GM12872 (cell line): ENCODE data around the gene ALDOC.

Source experiments
- TF ChIP-seq, protein P1 (sequence below): IDR thresholded peaks from 3 replicates; pipeline ENCODE4 v1.5.1; 2011; ENCODE audit warnings: low read depth, mild to moderate bottlenecking, low read length, moderate library complexity; ENCODE audit not compliant: insufficient read depth

The ALDOC gene

DNA sequence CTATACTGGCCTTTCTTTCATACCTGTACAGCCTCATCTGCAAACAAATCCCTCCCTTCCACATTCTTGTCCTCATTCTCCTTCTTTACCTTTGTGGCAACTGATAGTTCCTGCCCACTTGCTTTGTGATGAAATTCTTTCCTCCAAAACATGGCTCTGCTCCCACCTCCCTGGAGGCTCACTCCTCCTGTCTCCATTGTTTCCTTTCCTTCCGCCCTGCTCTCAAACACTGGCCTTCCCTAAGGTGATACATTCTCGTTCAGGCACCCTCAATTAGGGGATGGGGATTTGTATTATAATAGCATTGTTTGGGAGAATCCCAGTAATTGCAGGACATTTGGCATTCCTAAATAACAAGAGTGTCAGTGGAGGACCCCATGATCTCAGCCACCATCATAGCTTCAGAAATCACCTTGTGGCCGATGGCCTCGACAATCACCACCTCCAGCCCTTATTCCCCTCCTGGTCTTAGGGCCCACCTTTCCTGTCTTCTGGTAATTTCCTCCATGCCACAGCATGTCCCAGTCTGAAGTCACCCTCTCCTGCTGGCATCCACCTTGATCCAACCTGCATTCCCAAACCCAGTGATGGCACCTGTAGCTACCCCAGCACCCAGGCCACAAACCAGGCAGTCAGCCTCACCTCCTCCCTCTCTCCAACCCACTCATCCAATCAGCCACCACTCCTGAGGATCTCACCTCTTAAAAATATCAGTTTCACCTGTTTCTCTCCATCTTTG is 32.1 kb downstream of the ALDOC start:
- TF ChIP-seq, protein P1, sequence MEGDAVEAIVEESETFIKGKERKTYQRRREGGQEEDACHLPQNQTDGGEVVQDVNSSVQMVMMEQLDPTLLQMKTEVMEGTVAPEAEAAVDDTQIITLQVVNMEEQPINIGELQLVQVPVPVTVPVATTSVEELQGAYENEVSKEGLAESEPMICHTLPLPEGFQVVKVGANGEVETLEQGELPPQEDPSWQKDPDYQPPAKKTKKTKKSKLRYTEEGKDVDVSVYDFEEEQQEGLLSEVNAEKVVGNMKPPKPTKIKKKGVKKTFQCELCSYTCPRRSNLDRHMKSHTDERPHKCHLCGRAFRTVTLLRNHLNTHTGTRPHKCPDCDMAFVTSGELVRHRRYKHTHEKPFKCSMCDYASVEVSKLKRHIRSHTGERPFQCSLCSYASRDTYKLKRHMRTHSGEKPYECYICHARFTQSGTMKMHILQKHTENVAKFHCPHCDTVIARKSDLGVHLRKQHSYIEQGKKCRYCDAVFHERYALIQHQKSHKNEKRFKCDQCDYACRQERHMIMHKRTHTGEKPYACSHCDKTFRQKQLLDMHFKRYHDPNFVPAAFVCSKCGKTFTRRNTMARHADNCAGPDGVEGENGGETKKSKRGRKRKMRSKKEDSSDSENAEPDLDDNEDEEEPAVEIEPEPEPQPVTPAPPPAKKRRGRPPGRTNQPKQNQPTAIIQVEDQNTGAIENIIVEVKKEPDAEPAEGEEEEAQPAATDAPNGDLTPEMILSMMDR: no peak

DNA sequence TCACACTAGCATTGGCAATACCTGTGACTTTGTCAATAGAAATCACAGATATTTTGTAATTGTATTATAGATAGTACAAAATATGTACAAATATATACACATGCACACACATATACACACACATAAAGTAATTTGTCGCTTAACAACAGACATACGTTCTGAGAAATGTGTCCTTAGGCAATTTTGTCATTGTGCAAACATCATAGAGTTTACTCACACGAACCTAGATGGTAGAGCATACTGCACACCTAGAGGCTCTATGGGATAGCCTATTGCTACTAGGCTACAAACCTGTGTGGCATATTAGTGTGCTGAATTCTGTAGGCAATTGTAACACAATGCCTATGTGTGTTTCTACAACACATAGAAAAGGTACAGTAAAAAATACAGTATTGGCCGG is 35.3 kb downstream of the ALDOC start:
- TF ChIP-seq, protein P1: no peak

DNA sequence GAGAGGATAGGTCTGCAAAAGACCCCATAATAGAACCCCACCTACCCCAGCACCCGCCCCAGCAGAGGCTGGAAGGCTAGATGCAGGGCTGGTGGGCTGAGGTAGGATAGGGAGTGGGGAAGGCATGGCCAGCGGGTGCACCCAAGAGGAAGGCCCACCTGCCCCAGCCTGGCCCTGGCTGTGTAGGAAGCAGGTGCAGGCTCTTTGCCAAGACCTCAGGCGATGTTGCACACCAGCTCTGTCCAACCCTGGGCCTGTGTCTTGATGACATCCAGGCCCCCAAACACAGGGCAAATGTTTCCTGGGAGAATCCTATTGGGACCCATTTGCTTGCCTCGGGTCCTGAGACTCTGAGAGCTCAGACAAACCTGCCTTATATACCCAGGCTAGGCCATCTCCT is 36.5 kb downstream of the ALDOC start:
- TF ChIP-seq, protein P1: no peak

DNA sequence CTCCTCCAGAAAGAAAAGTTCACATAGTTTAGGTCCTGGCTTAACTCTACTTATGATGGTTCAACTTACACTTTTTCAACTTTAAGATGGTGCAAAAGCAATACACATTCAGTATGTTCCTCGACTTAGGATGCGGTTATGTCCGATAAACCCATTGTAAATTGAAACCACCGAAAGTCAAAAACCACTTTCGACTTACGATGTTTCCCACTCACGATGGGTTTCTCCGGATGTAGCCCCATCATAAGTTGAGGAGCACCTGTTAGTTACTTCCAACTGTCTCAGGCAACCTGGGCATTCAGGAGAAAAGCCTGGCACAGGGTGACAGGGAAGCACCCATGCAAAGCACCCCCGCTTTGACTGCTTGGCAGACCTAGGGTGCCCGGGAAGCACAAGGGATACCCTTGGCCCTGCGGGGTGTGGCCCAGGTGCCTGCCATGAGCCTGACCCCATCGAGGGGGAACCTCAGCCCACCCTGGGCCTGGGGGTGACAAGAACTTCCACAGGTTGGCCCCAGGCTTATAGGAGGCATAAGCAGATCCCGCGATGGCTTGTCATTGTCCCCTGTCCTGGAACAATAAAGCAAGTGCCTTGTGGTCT is 38.3 kb downstream of the ALDOC start:
- TF ChIP-seq, protein P1: no peak

DNA sequence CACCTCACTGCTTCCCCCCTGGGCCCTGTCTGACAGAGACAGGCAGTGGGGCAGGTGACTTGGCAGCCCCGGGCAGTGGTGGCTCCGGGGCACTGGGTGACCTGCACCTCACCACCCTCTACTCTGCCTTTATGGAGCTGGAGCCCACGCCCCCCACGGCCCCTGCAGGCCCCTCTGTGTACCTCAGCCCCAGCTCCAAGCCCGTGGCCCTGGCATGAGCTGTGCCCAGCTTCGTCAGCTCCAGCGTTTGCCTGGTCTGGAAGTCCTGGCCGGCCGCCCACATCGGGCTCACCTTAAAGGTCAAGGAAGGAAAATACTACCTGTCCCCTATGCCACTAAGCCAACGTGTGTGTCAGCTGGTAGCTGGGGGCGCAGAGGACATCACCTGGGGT is 39.5 kb downstream of the ALDOC start:
- TF ChIP-seq, protein P1: no peak

DNA sequence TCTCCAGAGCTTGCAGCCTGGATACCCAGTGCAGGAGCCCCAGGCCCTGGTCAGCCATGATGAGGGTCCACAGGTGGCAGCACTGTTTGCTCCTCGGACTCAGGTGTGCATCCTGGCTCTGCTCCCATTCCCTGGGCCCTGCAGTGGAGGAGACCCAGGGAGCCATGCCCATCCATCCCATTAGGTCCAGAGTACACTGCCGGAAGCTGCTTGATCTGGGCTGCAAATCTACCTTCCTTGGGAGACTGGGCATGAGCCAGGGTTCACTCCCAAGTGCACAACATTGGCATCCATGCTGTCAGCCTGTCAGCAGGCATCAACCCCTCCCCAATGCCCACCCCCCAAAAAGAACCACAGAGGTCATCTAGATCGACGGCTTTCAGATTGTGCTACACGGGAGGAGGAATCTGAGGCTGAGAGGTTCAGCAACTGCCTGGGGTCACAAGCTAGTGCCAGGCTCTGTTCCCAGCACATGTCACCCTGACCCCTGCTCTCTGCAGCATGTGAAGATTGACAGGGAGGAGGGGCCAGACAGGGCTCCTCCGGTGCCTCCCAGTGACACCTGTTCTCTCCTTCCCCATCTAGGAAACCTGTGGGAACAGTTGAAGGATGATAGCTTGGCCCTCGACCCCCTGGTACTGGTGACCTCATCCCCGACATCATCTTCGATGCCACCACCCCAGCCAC is 40.0 kb downstream of the ALDOC start:
- TF ChIP-seq, protein P1: no peak

DNA sequence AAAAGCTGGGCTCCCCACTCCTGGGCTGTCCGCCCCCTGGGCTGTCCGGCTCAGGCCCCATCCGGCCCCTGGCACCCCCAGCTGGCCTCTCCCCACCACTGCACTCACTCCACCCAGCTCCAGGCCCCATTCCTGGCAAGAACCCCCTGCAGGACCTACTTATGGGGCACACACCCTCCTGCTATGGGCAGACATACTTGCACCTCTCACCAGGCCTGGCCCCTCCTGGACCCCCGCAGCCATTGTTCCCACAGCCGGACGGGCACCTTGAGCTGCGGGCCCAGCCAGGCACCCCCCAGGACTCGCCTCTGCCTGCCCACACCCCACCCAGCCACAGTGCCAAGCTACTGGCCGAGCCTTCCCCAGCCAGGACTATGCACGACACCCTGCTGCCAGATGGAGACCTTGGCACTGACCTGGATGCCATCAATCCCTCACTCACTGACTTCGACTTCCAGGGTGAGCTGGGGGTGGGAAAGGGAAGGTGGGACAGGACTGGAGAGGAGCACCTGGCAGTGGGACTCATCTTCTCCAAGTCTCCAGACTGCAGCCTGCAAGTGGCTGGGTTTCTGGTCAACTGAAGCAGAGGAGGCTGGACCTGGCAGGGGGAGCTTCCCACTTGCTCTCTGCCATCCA is 41.8 kb downstream of the ALDOC start:
- TF ChIP-seq, protein P1: no peak
